Activated CD4-positive, alpha-beta T cell treated with anti-CD3 and anti-CD28 coated beads, Interleukin-2, amount 50 U/mL, for 24 hours (primary cell): ENCODE measurements around the gene TMEM121.
A peak's percentile ranks its signal among the peaks of the same experiment; 100 is the strongest.

Experiments
- DNase-seq, 2 donors: peaks; one replicate each; pipeline ENCODE4 v3.0.0-alpha.2; 2020; ENCODE audit warnings: low read depth in 1 of 2, low spot score in 1 of 2

The TMEM121 gene

GRCh38 chr14:105527826-105528585 is 1.6 kb downstream of the TMEM121 start:
- peak; percentile 66 to 76 for DNase-seq

GRCh38 chr14:105528586-105529318 is 2.4 kb downstream of the TMEM121 start:
- DNase-seq = peak in 1 of 2 donors; percentile 48

- DNase-seq = peak in 1 of 2 donors; percentile 22
Observed at GRCh38 chr14:105529319-105529568, 2.9 kb downstream of the TMEM121 start.

- DNase-seq = peak in 1 of 2 donors; percentile 34
Observed at GRCh38 chr14:105529569-105530284, 3.3 kb downstream of the TMEM121 start.

GRCh38 chr14:105530285-105531087 is 4.1 kb downstream of the TMEM121 start:
- DNase-seq = no peak

- no peak for DNase-seq
Observed at GRCh38 chr14:105531088-105531893, 4.9 kb downstream of the TMEM121 start.

- DNase-seq = no peak
Observed at GRCh38 chr14:105531894-105532623, 5.7 kb downstream of the TMEM121 start.

- DNase-seq = no peak
Observed at GRCh38 chr14:105532735-105533141, 6.4 kb downstream of the TMEM121 start.

GRCh38 chr14:105533391-105533790 is 7.0 kb downstream of the TMEM121 start:
- DNase-seq = no peak

GRCh38 chr14:105533811-105534498 is 7.6 kb downstream of the TMEM121 start:
- DNase-seq = no peak

- no peak for DNase-seq
Observed at GRCh38 chr14:105534586-105534985, 8.2 kb downstream of the TMEM121 start.

GRCh38 chr14:105536051-105536450 is 9.7 kb downstream of the TMEM121 start:
- DNase-seq = no peak

- no peak for DNase-seq
Observed at GRCh38 chr14:105536691-105537579, 10.6 kb downstream of the TMEM121 start.

GRCh38 chr14:105537580-105538474 is 11.4 kb downstream of the TMEM121 start:
- DNase-seq = peak; percentile 56 to 59

- DNase-seq = no peak
Observed at GRCh38 chr14:105538481-105539049, 12.2 kb downstream of the TMEM121 start.

GRCh38 chr14:105540811-105541210 is 14.4 kb downstream of the TMEM121 start:
- no peak for DNase-seq
